ENCODE data around the gene MBOAT2.

DNA sequence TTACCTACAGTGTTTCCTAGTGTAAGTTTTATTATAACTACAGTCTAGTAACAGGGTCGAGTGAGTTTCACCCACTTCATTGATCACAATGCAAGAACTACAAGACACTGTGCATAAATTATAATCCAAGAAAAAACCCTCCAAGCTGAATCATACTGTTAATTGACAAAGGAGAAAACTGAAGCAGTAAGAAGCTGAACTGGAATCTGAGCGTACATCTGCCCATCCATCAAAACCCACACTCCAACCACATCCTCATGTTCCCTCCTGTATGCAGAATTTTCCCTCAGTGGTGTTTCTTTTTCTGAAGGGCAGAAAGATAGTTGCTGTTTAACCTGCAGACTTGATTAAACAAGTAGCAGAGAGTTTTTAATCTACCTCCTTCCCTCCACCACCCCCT lies 116.6 kb downstream of the MBOAT2 start:
- TF ChIP-seq ZNF274 (IDR thresholded peaks at IDR 0.05; ENCODE audit: low read depth, low read length) (no peak), CTCF (IDR thresholded peaks at IDR 0.05 in 2 of 3, conservative IDR thresholded peaks at IDR 0.05 in 1 of 3; ENCODE audit: borderline replicate concordance in 1 of 3, insufficient read depth in 1 of 3, low read depth in 2 of 3, low read length in 2 of 3) (no peak), EZH2 (IDR thresholded peaks at IDR 0.05) (no peak)
- TF ChIP-seq, protein P1, sequence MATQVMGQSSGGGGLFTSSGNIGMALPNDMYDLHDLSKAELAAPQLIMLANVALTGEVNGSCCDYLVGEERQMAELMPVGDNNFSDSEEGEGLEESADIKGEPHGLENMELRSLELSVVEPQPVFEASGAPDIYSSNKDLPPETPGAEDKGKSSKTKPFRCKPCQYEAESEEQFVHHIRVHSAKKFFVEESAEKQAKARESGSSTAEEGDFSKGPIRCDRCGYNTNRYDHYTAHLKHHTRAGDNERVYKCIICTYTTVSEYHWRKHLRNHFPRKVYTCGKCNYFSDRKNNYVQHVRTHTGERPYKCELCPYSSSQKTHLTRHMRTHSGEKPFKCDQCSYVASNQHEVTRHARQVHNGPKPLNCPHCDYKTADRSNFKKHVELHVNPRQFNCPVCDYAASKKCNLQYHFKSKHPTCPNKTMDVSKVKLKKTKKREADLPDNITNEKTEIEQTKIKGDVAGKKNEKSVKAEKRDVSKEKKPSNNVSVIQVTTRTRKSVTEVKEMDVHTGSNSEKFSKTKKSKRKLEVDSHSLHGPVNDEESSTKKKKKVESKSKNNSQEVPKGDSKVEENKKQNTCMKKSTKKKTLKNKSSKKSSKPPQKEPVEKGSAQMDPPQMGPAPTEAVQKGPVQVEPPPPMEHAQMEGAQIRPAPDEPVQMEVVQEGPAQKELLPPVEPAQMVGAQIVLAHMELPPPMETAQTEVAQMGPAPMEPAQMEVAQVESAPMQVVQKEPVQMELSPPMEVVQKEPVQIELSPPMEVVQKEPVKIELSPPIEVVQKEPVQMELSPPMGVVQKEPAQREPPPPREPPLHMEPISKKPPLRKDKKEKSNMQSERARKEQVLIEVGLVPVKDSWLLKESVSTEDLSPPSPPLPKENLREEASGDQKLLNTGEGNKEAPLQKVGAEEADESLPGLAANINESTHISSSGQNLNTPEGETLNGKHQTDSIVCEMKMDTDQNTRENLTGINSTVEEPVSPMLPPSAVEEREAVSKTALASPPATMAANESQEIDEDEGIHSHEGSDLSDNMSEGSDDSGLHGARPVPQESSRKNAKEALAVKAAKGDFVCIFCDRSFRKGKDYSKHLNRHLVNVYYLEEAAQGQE (IDR thresholded peaks at IDR 0.05; ENCODE audit: low read depth): no peak

Data from HCT116 (cell line).